SK-N-SH (cell line): ENCODE measurements around the gene SDCCAG8. TPM values are rescaled to one million over a fixed set of nuclear protein-coding genes. Genes with fewer than 3 reads are reported as not detected.

ENCODE experiments used
- CTCF ChIA-PET: fragments of 300-600, 350-600 bp; formaldehyde crosslinking; extraction: SDS; loops from one replicate; lab custom pipeline; 2021; lab: Yijun Ruan, JAX
- POLR2A ChIA-PET: fragments of 350-600 bp; sonication (Branson Sonifier 250); formaldehyde crosslinking; extraction: SDS; loops from one replicate; lab custom pipeline; 2020; ENCODE audit warnings: antibody characterized with exemption, inconsistent platforms; lab: Yijun Ruan, JAX
- DNase-seq: peaks from one replicate; pipeline ENCODE4 v3.0.0; 2012
- H2AFZ ChIP-seq: fragments of 200-600 bp; sonication (generic); 2 replicates; pipeline ENCODE4 v1.8.1; 2016; ENCODE audit warnings: antibody characterized with exemption, mild to moderate bottlenecking, low read depth
- H3F3A ChIP-seq: fragments of 200-600 bp; sonication (generic); replicated peaks from 2 replicates; pipeline ENCODE3; 2016; ENCODE audit warnings: antibody characterized with exemption, mild to moderate bottlenecking; ENCODE audit not compliant: insufficient read depth
- H3K27ac ChIP-seq, 2 experiments: fragments of 200-500 bp in 1 of 2; fragments of 200-600 bp in 1 of 2; sonication (Bioruptor generic) in 1 of 2; sonication (generic), shearing (Covaris generic) in 1 of 2; 2 replicates each; pipeline versions ENCODE4 v1.5.1 to v1.6.1; 2014 to 2016; ENCODE audit warnings: low read depth in 2 of 2, inconsistent platforms in 1 of 2, low read length in 1 of 2, mild to moderate bottlenecking in 1 of 2, mixed read lengths in 1 of 2
- H3K27me3 ChIP-seq: fragments of 200-600 bp; sonication (generic), shearing (Covaris generic); 2 replicates; pipeline ENCODE4 v1.6.1; 2016; ENCODE audit warnings: mixed run types; ENCODE audit not compliant: insufficient read depth
- H3K36me3 ChIP-seq, 2 experiments: fragments of 200-500 bp in 1 of 2; fragments of 200-600 bp in 1 of 2; sonication (Bioruptor generic) in 1 of 2; sonication (generic) in 1 of 2; replicated peaks in 1 of 2; 2 replicates each; pipeline versions ENCODE3 to v1.5.1; 2014 to 2016; ENCODE audit warnings: low read length in 1 of 2, mild to moderate bottlenecking in 1 of 2; ENCODE audit not compliant: insufficient read depth in 2 of 2, control insufficient read depth in 1 of 2
- H3K4me1 ChIP-seq, 2 experiments: fragments of 200-500 bp in 1 of 2; fragments of 200-600 bp in 1 of 2; sonication (Bioruptor generic) in 1 of 2; sonication (generic), shearing (Covaris generic) in 1 of 2; 2 replicates each; pipeline versions ENCODE4 v1.5.1 to v1.6.1; 2014 to 2016; ENCODE audit warnings: low read depth in 1 of 2, low read length in 1 of 2, mixed run types in 1 of 2; ENCODE audit not compliant: insufficient read depth in 2 of 2, control insufficient read depth in 1 of 2
- H3K4me2 ChIP-seq: fragments of 200-600 bp; sonication (generic), shearing (Covaris generic); 2 replicates; pipeline ENCODE4 v1.6.1; 2017; ENCODE audit warnings: mixed run types
- H3K4me3 ChIP-seq, 2 experiments: fragments of 200-500 bp in 1 of 2; fragments of 200-600 bp in 1 of 2; sonication (Bioruptor generic) in 1 of 2; sonication (generic), shearing (Covaris generic) in 1 of 2; 2 replicates each; pipeline versions ENCODE4 v1.5.1 to v1.8.1; 2014 to 2016; ENCODE audit warnings: low read depth in 2 of 2, inconsistent platforms in 1 of 2, low read length in 1 of 2, mild to moderate bottlenecking in 1 of 2, mixed read lengths in 1 of 2, moderate library complexity in 1 of 2
- H3K79me2 ChIP-seq: fragments of 200-600 bp; sonication (generic); 2 replicates; pipeline ENCODE4 v1.8.1; 2017; ENCODE audit warnings: mild to moderate bottlenecking; ENCODE audit not compliant: insufficient read depth
- H3K9ac ChIP-seq: fragments of 200-600 bp; sonication (generic); 2 replicates; pipeline ENCODE4 v1.6.1; 2017; ENCODE audit warnings: mixed run types
- H3K9me2 ChIP-seq: fragments of 200-600 bp; sonication (generic); 2 replicates; pipeline ENCODE4 v1.6.1; 2017; ENCODE audit warnings: mixed run types
- H3K9me3 ChIP-seq: fragments of 200-600 bp; sonication (generic); 2 replicates; pipeline ENCODE4 v1.6.1; 2017; ENCODE audit warnings: mixed run types, mild to moderate bottlenecking, moderate library complexity
- H4K20me1 ChIP-seq: fragments of 200-600 bp; sonication (generic); 2 replicates; pipeline ENCODE4 v1.6.1; 2017; ENCODE audit warnings: mild to moderate bottlenecking, mixed run types; ENCODE audit not compliant: insufficient read depth
- CHD2 ChIP-seq: fragments of 150-350 bp; IDR thresholded peaks from 2 replicates; pipeline ENCODE4 v1.6.1; 2018; ENCODE audit warnings: low read length; ENCODE audit not compliant: partially characterized antibody
- EP300 ChIP-seq, 2 experiments: IDR thresholded peaks; 2 replicates each; pipeline versions ENCODE4 v1.4.0 to v1.6.1; 2012; ENCODE audit warnings: borderline replicate concordance in 1 of 2, low read depth in 1 of 2, low read length in 1 of 2
- FOSL2 ChIP-seq: IDR thresholded peaks from 2 replicates; pipeline ENCODE4 v1.4.0; 2012; ENCODE audit warnings: low read depth, mild to moderate bottlenecking, moderate library complexity, borderline replicate concordance
- FOXM1 ChIP-seq: IDR thresholded peaks from 2 replicates; pipeline ENCODE4 v1.4.0; 2012; ENCODE audit warnings: low read depth, mild to moderate bottlenecking
- GABPA ChIP-seq: IDR thresholded peaks from 2 replicates; pipeline ENCODE4 v1.4.0; 2012; ENCODE audit warnings: low read depth, mild to moderate bottlenecking
- GATA2 ChIP-seq: sonication (generic); formaldehyde crosslinking; IDR thresholded peaks from 2 replicates; pipeline ENCODE4 v1.5.0; 2020; ENCODE audit warnings: mild to moderate bottlenecking, missing genetic modification reagents
- NFIC ChIP-seq: IDR thresholded peaks from 2 replicates; pipeline ENCODE4 v1.4.0; 2012; ENCODE audit warnings: borderline replicate concordance
- POLR2AphosphoS5 ChIP-seq: IDR thresholded peaks from 2 replicates; pipeline ENCODE4 v1.6.1; 2012; ENCODE audit warnings: low read depth, low read length
- TEAD4 ChIP-seq: IDR thresholded peaks from 2 replicates; pipeline ENCODE4 v1.4.0; 2012; ENCODE audit warnings: mild to moderate bottlenecking, borderline replicate concordance; ENCODE audit not compliant: insufficient read depth
- WGBS: methylation state at CpG from one replicate; pipeline ENCODE4 v1.1.6; 2017; ENCODE audit warnings: low lambda C conversion rate; 5-methylcytosine and 5-hydroxymethylcytosine counted together
- polyA plus RNA-seq, 3 experiments: library from polyadenylated mRNA; depleted of rRNA; stranded (reverse); fragments of >200 nt; gene quantifications; 2 replicates each; pipeline ENCODE4 v1.2.3, GENCODE V29; 2012
- TF ChIP-seq, protein P1 (sequence below): IDR thresholded peaks from 2 replicates; pipeline ENCODE4; 2012
- TF ChIP-seq, protein P2 (sequence below): IDR thresholded peaks from 2 replicates; pipeline ENCODE4 v1.6.1; 2012; ENCODE audit warnings: mild to moderate bottlenecking, low read depth, low read length, moderate library complexity
- TF ChIP-seq, protein P3 (sequence below): IDR thresholded peaks from 2 replicates; pipeline ENCODE4 v1.4.0; 2012; ENCODE audit warnings: low read depth, borderline replicate concordance
- TF ChIP-seq, protein P4 (sequence below): fragments of 150-350 bp; IDR thresholded peaks from 2 replicates; pipeline ENCODE4 v1.6.1; 2017; ENCODE audit warnings: antibody characterized with exemption, low read length, low read depth, borderline replicate concordance
- TF ChIP-seq, protein P5 (sequence below): fragments of 200-600 bp; sonication (generic); IDR thresholded peaks from 2 replicates; pipeline ENCODE4 v1.6.1; 2017; ENCODE audit warnings: antibody characterized with exemption, mild to moderate bottlenecking, moderate library complexity

Gene SDCCAG8
- polyA plus RNA-seq, 1 of the 3 experiments (the other 2 are of a cell fraction), result 22.7 TPM

DNA sequence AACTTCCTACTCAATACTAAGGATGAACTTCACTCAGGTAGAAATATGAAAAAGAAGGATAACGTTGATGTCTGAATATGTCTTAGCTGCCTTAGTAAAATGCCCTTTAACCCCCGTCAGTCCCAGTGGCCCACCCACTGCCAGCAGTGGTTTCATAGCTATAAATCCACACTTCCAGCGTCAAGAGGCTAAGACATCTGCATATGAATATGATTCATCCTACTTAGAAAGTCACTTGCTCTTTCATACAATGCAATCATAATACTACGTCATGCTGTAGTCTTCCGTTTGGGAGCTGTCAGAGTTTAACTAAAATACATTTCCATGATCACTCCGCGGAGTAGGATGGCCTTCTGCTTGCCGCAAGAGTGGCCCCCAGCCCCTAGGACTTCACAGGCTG lies 247.3 kb downstream of the SDCCAG8 start:
- peaks cover 37 to 59% of the 10 kb centered on the region in 2 experiments for H3K36me3 ChIP-seq
- WGBS, result 98% methylated on average over 8 of the region's 8 CpGs
- CTCF ChIA-PET, result interaction anchor here (1.5 to 3.0 kb wide), 2 partner anchors 9 to 12 kb away, joined by 3 to 6 read pairs; no protein-coding TSS in a partner anchor
- H3K79me2 ChIP-seq, result no peaks in the 10 kb centered on the region
- POLR2A ChIA-PET, result no interaction called here
- H4K20me1 ChIP-seq, result no peaks in the 10 kb centered on the region
- no peak overlapping the region for H3K4me3 ChIP-seq
- TF ChIP-seq, protein P1, sequence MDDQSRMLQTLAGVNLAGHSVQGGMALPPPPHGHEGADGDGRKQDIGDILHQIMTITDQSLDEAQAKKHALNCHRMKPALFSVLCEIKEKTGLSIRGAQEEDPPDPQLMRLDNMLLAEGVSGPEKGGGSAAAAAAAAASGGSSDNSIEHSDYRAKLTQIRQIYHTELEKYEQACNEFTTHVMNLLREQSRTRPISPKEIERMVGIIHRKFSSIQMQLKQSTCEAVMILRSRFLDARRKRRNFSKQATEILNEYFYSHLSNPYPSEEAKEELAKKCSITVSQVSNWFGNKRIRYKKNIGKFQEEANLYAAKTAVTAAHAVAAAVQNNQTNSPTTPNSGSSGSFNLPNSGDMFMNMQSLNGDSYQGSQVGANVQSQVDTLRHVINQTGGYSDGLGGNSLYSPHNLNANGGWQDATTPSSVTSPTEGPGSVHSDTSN, result no peak
- TF ChIP-seq GATA2 (CRISPR knock-in tag), result no peak
- TF ChIP-seq, protein P2, sequence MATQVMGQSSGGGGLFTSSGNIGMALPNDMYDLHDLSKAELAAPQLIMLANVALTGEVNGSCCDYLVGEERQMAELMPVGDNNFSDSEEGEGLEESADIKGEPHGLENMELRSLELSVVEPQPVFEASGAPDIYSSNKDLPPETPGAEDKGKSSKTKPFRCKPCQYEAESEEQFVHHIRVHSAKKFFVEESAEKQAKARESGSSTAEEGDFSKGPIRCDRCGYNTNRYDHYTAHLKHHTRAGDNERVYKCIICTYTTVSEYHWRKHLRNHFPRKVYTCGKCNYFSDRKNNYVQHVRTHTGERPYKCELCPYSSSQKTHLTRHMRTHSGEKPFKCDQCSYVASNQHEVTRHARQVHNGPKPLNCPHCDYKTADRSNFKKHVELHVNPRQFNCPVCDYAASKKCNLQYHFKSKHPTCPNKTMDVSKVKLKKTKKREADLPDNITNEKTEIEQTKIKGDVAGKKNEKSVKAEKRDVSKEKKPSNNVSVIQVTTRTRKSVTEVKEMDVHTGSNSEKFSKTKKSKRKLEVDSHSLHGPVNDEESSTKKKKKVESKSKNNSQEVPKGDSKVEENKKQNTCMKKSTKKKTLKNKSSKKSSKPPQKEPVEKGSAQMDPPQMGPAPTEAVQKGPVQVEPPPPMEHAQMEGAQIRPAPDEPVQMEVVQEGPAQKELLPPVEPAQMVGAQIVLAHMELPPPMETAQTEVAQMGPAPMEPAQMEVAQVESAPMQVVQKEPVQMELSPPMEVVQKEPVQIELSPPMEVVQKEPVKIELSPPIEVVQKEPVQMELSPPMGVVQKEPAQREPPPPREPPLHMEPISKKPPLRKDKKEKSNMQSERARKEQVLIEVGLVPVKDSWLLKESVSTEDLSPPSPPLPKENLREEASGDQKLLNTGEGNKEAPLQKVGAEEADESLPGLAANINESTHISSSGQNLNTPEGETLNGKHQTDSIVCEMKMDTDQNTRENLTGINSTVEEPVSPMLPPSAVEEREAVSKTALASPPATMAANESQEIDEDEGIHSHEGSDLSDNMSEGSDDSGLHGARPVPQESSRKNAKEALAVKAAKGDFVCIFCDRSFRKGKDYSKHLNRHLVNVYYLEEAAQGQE, result no peak
- TF ChIP-seq, protein P3, sequence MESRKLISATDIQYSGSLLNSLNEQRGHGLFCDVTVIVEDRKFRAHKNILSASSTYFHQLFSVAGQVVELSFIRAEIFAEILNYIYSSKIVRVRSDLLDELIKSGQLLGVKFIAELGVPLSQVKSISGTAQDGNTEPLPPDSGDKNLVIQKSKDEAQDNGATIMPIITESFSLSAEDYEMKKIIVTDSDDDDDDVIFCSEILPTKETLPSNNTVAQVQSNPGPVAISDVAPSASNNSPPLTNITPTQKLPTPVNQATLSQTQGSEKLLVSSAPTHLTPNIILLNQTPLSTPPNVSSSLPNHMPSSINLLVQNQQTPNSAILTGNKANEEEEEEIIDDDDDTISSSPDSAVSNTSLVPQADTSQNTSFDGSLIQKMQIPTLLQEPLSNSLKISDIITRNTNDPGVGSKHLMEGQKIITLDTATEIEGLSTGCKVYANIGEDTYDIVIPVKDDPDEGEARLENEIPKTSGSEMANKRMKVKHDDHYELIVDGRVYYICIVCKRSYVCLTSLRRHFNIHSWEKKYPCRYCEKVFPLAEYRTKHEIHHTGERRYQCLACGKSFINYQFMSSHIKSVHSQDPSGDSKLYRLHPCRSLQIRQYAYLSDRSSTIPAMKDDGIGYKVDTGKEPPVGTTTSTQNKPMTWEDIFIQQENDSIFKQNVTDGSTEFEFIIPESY, result no peak
- no peak for TF ChIP-seq EP300 (IDR thresholded peaks at IDR 0.05; ENCODE audit: borderline replicate concordance in 1 of 2, low read depth in 1 of 2, low read length in 1 of 2)
- TF ChIP-seq, protein P4, sequence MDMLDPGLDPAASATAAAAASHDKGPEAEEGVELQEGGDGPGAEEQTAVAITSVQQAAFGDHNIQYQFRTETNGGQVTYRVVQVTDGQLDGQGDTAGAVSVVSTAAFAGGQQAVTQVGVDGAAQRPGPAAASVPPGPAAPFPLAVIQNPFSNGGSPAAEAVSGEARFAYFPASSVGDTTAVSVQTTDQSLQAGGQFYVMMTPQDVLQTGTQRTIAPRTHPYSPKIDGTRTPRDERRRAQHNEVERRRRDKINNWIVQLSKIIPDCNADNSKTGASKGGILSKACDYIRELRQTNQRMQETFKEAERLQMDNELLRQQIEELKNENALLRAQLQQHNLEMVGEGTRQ, result no peak
- no peak for TF ChIP-seq CHD2
- TF ChIP-seq POLR2AphosphoS5, result no peak
- no peak for TF ChIP-seq GABPA
- TF ChIP-seq NFIC, result no peak
- TF ChIP-seq TEAD4, result no peak
- TF ChIP-seq FOSL2, result no peak
- no peak for TF ChIP-seq FOXM1
- TF ChIP-seq, protein P5, sequence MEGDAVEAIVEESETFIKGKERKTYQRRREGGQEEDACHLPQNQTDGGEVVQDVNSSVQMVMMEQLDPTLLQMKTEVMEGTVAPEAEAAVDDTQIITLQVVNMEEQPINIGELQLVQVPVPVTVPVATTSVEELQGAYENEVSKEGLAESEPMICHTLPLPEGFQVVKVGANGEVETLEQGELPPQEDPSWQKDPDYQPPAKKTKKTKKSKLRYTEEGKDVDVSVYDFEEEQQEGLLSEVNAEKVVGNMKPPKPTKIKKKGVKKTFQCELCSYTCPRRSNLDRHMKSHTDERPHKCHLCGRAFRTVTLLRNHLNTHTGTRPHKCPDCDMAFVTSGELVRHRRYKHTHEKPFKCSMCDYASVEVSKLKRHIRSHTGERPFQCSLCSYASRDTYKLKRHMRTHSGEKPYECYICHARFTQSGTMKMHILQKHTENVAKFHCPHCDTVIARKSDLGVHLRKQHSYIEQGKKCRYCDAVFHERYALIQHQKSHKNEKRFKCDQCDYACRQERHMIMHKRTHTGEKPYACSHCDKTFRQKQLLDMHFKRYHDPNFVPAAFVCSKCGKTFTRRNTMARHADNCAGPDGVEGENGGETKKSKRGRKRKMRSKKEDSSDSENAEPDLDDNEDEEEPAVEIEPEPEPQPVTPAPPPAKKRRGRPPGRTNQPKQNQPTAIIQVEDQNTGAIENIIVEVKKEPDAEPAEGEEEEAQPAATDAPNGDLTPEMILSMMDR, result no peak
- TF ChIP-seq, all 33 proteins: peak for 0
- H3F3A ChIP-seq, result peaks cover 28% of the 10 kb centered on the region
- H3K9me2 ChIP-seq, result no peaks in the 10 kb centered on the region
- H3K4me1 ChIP-seq, result peaks cover 0 to 3% of the 10 kb centered on the region in 2 experiments; a peak in 1 of 4 replicates
- H2AFZ ChIP-seq, result no peak overlapping the region
- no peak overlapping the region for H3K27ac ChIP-seq
- no peak for DNase-seq
- H3K9me3 ChIP-seq, result no peaks in the 10 kb centered on the region
- H3K9ac ChIP-seq, result no peak overlapping the region
- H3K27me3 ChIP-seq, result no peaks in the 10 kb centered on the region
- no peak overlapping the region for H3K4me2 ChIP-seq
